Measurements from ENCODE around the gene DNMT3A.

Gene DNMT3A

GRCh38 chr2:25252291-25253152 is 89.2 kb downstream of the DNMT3A start:
- DNase-seq: peak; percentile 74 to 77

- DNase-seq: peak in 1 of 2 experiments; percentile 28
These were observed 90.1 kb downstream of the DNMT3A start for GRCh38 chr2:25251422-25252273.

- DNase-seq: no peak
These were observed 90.7 kb downstream of the DNMT3A start for GRCh38 chr2:25251071-25251421.

GRCh38 chr2:25250331-25251070 is 91.2 kb downstream of the DNMT3A start:
- no peak for DNase-seq

GRCh38 chr2:25249785-25250184 is 91.9 kb downstream of the DNMT3A start:
- no peak for DNase-seq

GRCh38 chr2:25247792-25248512 is 93.8 kb downstream of the DNMT3A start:
- DNase-seq: no peak

GRCh38 chr2:25246558-25247290 is 95.0 kb downstream of the DNMT3A start:
- DNase-seq: no peak

- no peak for DNase-seq
These were observed 95.7 kb downstream of the DNMT3A start for GRCh38 chr2:25246001-25246400.

GRCh38 chr2:25245141-25245540 is 96.6 kb downstream of the DNMT3A start:
- DNase-seq: no peak

GRCh38 chr2:25243995-25244394 is 97.7 kb downstream of the DNMT3A start:
- DNase-seq: no peak

GRCh38 chr2:25241452-25241851 is 100.3 kb downstream of the DNMT3A start:
- no peak for DNase-seq

GRCh38 chr2:25240636-25241035 is 101.1 kb downstream of the DNMT3A start:
- no peak for DNase-seq

- no peak for DNase-seq
These were observed 102.8 kb downstream of the DNMT3A start for GRCh38 chr2:25238920-25239319.

GRCh38 chr2:25237764-25238163 is 104.0 kb downstream of the DNMT3A start:
- DNase-seq: no peak

GRCh38 chr2:25236736-25237135 is 105.0 kb downstream of the DNMT3A start:
- no peak for DNase-seq

- no peak for DNase-seq
These were observed 107.0 kb downstream of the DNMT3A start for GRCh38 chr2:25234738-25235137.

GRCh38 chr2:25233916-25234605 is 107.7 kb downstream of the DNMT3A start:
- no peak for DNase-seq

- no peak for DNase-seq
These were observed 109.4 kb downstream of the DNMT3A start for GRCh38 chr2:25232248-25232825.

GRCh38 chr2:25230948-25231311 is 110.8 kb downstream of the DNMT3A start:
- DNase-seq: no peak

- DNase-seq: no peak
These were observed 111.4 kb downstream of the DNMT3A start for GRCh38 chr2:25230198-25230947.
